ENCODE data around the gene SPPL2B.

GRCh38 chr19:2375353-2376121, 47.1 kb downstream of the SPPL2B start:
- TF ChIP-seq POLR2AphosphoS5 (IDR thresholded peaks at IDR 0.05) (no peak), CTCF (IDR thresholded peaks at IDR 0.05) (no peak)
